Measurements from ENCODE around the gene CCDC124. TPM values are rescaled to one million over a fixed set of nuclear protein-coding genes. Genes with fewer than 3 reads are reported as not detected.

The CCDC124 gene
- total and polyA plus RNA-seq, 2 of the 4 experiments (the other 2 are of a cell fraction) = 30.1 to 112 TPM

DNA sequence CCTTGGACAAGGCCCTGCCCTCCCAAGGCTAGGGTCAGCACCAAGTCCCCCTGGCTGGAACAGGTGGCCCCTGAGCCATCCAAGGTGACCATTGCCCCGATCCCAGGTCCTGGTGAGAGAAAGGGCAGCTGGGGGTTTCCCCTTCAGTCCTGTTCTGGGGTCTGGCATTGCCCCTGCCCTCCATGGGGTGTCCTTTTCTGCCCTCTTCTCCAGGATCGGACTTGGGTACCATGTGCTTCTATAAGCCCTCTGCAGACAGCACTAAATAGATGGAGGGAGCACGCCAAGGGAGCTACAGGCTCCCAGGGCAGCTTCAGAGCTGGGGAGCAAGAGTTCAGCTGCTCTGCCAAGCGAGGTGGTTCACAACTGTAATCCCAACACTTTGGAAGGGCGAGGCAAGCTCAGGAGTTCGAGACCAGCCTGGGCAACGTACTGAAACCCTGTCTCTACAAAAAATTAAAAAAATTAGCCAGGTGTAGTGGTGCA, 20.5 kb downstream of the CCDC124 start:
- Histone ChIP-seq H2BK120ac (ENCODE audit: low read depth, low read length) (no peak overlapping the region), H3K56ac (ENCODE audit: extremely low read depth, insufficient read depth, low read length) (no peak overlapping the region), H4K20me1 (ENCODE audit: insufficient read depth, low read length) (no peaks in the 10 kb centered on the region), H3K9me1 (ENCODE audit: insufficient read depth, low read length) (no peaks in the 10 kb centered on the region), H2BK15ac (ENCODE audit: low read depth, low read length) (no peak overlapping the region), H3K14ac (replicated peaks; ENCODE audit: low read depth, low read length) (no peak overlapping the region), H4K8ac (ENCODE audit: low read depth in 2 of 2, low read length in 2 of 2) (no peak overlapping the region), H3K27ac (ENCODE audit: insufficient read depth, low read length) (no peak overlapping the region), H3K9ac (ENCODE audit: low read depth, low read length) (no peak overlapping the region), H2AK9ac (replicated peaks; ENCODE audit: low read depth, low read length, poor library complexity) (no peak overlapping the region), H4K91ac (ENCODE audit: insufficient read depth, low read depth, low read length) (no peak overlapping the region), H2AK5ac (ENCODE audit: low read depth, low read length) (no peak overlapping the region), H3K4me1 (ENCODE audit: control insufficient read depth, insufficient read depth, low read length) (no peaks in the 10 kb centered on the region), H2BK5ac (ENCODE audit: low read depth, low read length, poor library complexity, severe bottlenecking) (no peak overlapping the region), H3K36me3 (ENCODE audit: control insufficient read depth, insufficient read depth, low read length) (no peaks in the 10 kb centered on the region), H3K4me2 (ENCODE audit: low read depth, low read length) (no peak overlapping the region), H3K9me3 (ENCODE audit: control insufficient read depth, insufficient read depth, low read length) (no peaks in the 10 kb centered on the region; the same call in 1 of the 2 replicates), H4K5ac (ENCODE audit: low read depth, low read length) (no peak overlapping the region), H3K4me3 (ENCODE audit: insufficient read depth, low read depth, low read length) (no peak overlapping the region), H3K27me3 (ENCODE audit: control insufficient read depth, insufficient read depth, low read length) (peaks cover 81% of the 10 kb centered on the region), H3K4ac (ENCODE audit: low read depth, low read length) (no peak overlapping the region), H3K23ac (ENCODE audit: low read depth, low read length) (no peak overlapping the region), H3K79me1 (ENCODE audit: low read depth in 1 of 2, low read length in 2 of 2) (no peaks in the 10 kb centered on the region), H2BK20ac (ENCODE audit: low read depth, low read length) (no peak overlapping the region), H3K18ac (ENCODE audit: low read depth, low read length) (no peak overlapping the region), H2AFZ (replicated peaks; ENCODE audit: low read length, poor library complexity) (no peak overlapping the region)
- dilution Hi-C loops (cut with HindIII; ENCODE audit: low sequenced_read_pairs, unreplicated experiment) (no loop called here), in situ Hi-C loops (cut with MboI; ENCODE audit: low sequenced_read_pairs) (no loop called here), intact Hi-C loops (cut with micrococcal nuclease) (no loop called here)
- ChIA-PET CTCF (no interaction called here), POLR2A (ENCODE audit: unreplicated experiment) (no interaction called here)
- DNase-seq (no peak), ATAC-seq (ENCODE audit: low read depth) (no peak)
- no TSS peak for BruUV-seq (replicated peaks)
- TF ChIP-seq FOS (IDR thresholded peaks at IDR 0.05; ENCODE audit: low read depth, low read length) (no peak), CHD1 (IDR thresholded peaks at IDR 0.05; ENCODE audit: low read depth, low read length) (no peak), SMC3 (IDR thresholded peaks at IDR 0.05; ENCODE audit: low read depth, low read length) (no peak), MAFK (IDR thresholded peaks at IDR 0.05; ENCODE audit: low read depth, low read length) (no peak), MXI1 (IDR thresholded peaks at IDR 0.05; ENCODE audit: borderline replicate concordance, low read depth, low read length) (no peak), CEBPB (IDR thresholded peaks at IDR 0.05; ENCODE audit: low read depth, low read length) (no peak), RCOR1 (IDR thresholded peaks at IDR 0.05; ENCODE audit: insufficient replicate concordance, low read length) (no peak), RFX5 (IDR thresholded peaks at IDR 0.05; ENCODE audit: low read depth, low read length) (no peak)
- TF ChIP-seq, protein P1, sequence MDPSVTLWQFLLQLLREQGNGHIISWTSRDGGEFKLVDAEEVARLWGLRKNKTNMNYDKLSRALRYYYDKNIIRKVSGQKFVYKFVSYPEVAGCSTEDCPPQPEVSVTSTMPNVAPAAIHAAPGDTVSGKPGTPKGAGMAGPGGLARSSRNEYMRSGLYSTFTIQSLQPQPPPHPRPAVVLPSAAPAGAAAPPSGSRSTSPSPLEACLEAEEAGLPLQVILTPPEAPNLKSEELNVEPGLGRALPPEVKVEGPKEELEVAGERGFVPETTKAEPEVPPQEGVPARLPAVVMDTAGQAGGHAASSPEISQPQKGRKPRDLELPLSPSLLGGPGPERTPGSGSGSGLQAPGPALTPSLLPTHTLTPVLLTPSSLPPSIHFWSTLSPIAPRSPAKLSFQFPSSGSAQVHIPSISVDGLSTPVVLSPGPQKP (IDR thresholded peaks at IDR 0.05; ENCODE audit: borderline replicate concordance, low read depth, low read length) = no peak
- WGBS, 2 experiments (ENCODE audit: extremely low coverage in 2 of 2, insufficient read length in 1 of 2) = 50% methylated on average over 4 of the region's 7 CpGs; no CpG with 5 or more reads in 1 of the 2 experiments

Data from IMR-90 (cell line).